Nephron progenitor cell (in vitro differentiated cells): ENCODE measurements around the gene CXCL3.

Source experiments
- DNase-seq: peaks from one replicate; pipeline ENCODE4 v3.0.0; 2021
- H3K27ac Mint-ChIP-seq: 2 replicates; pipeline ENCODE4 v1.8.0; 2021; ENCODE audit warnings: mild to moderate bottlenecking, moderate library complexity, mixed read lengths
- H3K27me3 Mint-ChIP-seq: 2 replicates; pipeline ENCODE4 v1.8.0; 2021; ENCODE audit warnings: mild to moderate bottlenecking, low read depth, mixed read lengths; ENCODE audit not compliant: poor library complexity
- H3K36me3 Mint-ChIP-seq: 2 replicates; pipeline ENCODE4 v1.8.0; 2021; ENCODE audit warnings: low read depth, mixed read lengths
- H3K4me1 Mint-ChIP-seq: 2 replicates; pipeline ENCODE4 v1.8.0; 2021; ENCODE audit warnings: mixed read lengths
- H3K4me3 Mint-ChIP-seq: 2 replicates; pipeline ENCODE4 v1.8.0; 2021; ENCODE audit warnings: mild to moderate bottlenecking, moderate library complexity, mixed read lengths
- H3K9me3 Mint-ChIP-seq: 2 replicates; pipeline ENCODE4 v1.8.0; 2021; ENCODE audit warnings: mild to moderate bottlenecking, moderate library complexity, mixed read lengths
- CTCF ChIP-seq: fragments of 200-600 bp; sonication (generic); IDR thresholded peaks from 2 replicates; pipeline ENCODE4 v1.5.0; 2021; ENCODE audit warnings: antibody characterized with exemption

CXCL3 gene

GRCh38 chr4:74056858-74057562 lies 18.5 kb upstream of the CXCL3 start:
- Mint-ChIP-seq H3K27me3 (peaks cover 15% of the 10 kb centered on the region), H3K9me3 (no peaks in the 10 kb centered on the region), H3K4me1 (no peaks in the 10 kb centered on the region), H3K27ac (no peak overlapping the region), H3K36me3 (no peaks in the 10 kb centered on the region), H3K4me3 (no peak overlapping the region)
- TF ChIP-seq CTCF, result no peak
- DNase-seq, result no peak

- no peak for TF ChIP-seq CTCF
- Mint-ChIP-seq H3K27me3 (peaks cover 14% of the 10 kb centered on the region), H3K4me1 (no peaks in the 10 kb centered on the region), H3K27ac (no peak overlapping the region), H3K36me3 (no peaks in the 10 kb centered on the region), H3K4me3 (no peak overlapping the region), H3K9me3 (no peaks in the 10 kb centered on the region)
- DNase-seq, result no peak
These were observed 17.8 kb upstream of the CXCL3 start for GRCh38 chr4:74056114-74056857.

- no peaks in the 10 kb centered on the region for H3K4me1 Mint-ChIP-seq
- H3K27me3 Mint-ChIP-seq, result peaks cover 12% of the 10 kb centered on the region
- H3K27ac Mint-ChIP-seq, result no peak overlapping the region
These were observed 17.0 kb upstream of the CXCL3 start for GRCh38 chr4:74055498-74055897.

GRCh38 chr4:74055096-74055495 lies 16.6 kb upstream of the CXCL3 start:
- no peak for TF ChIP-seq CTCF
- no peaks in the 10 kb centered on the region for H3K4me1 Mint-ChIP-seq
- H3K36me3 Mint-ChIP-seq, result no peaks in the 10 kb centered on the region
- no peaks in the 10 kb centered on the region for H3K9me3 Mint-ChIP-seq
- no peak overlapping the region for H3K4me3 Mint-ChIP-seq
- H3K27me3 Mint-ChIP-seq, result peaks cover 12% of the 10 kb centered on the region
- H3K27ac Mint-ChIP-seq, result no peak overlapping the region
- DNase-seq, result no peak

More at GRCh38 chr4:74055498-74055897, 17.0 kb upstream of the CXCL3 start:
- no peak for DNase-seq
- TF ChIP-seq CTCF, result no peak
- Mint-ChIP-seq H3K36me3 (no peaks in the 10 kb centered on the region), H3K9me3 (no peaks in the 10 kb centered on the region), H3K4me3 (no peak overlapping the region)

- no peaks in the 10 kb centered on the region for H3K36me3 Mint-ChIP-seq
- TF ChIP-seq CTCF, result no peak
- H3K27me3 Mint-ChIP-seq, result peaks cover 14% of the 10 kb centered on the region
- no peaks in the 10 kb centered on the region for H3K9me3 Mint-ChIP-seq
- DNase-seq, result no peak
- H3K4me3 Mint-ChIP-seq, result no peak overlapping the region
- no peak overlapping the region for H3K27ac Mint-ChIP-seq
- no peaks in the 10 kb centered on the region for H3K4me1 Mint-ChIP-seq
These were observed 16.1 kb upstream of the CXCL3 start for GRCh38 chr4:74054483-74055047.
